ENCODE results near the gene TMEM39A.
A peak's percentile ranks its signal among the peaks of the same experiment; 100 is the strongest.

TMEM39A gene

GRCh38 chr3:119463171-119464169 lies at the start of gene TMEM39A:
TMEM39A (minus strand) TSS chr3:119463615; CDS start chr3:119462074, 1,541 bp downstream.
- peak; percentile 96 to 99 for DNase-seq

- DNase-seq: no peak
Measured at GRCh38 chr3:119510690-119511089, 47.3 kb upstream of the TMEM39A start.

- no peak for DNase-seq
Measured at GRCh38 chr3:119508172-119508845, 44.9 kb upstream of the TMEM39A start.

- no peak for DNase-seq
Measured at GRCh38 chr3:119507404-119507803, 44.0 kb upstream of the TMEM39A start.

GRCh38 chr3:119506631-119507030 lies 43.2 kb upstream of the TMEM39A start:
- DNase-seq: no peak

- DNase-seq: no peak
Measured at GRCh38 chr3:119500901-119501300, 37.5 kb upstream of the TMEM39A start.

GRCh38 chr3:119500265-119500664 lies 36.9 kb upstream of the TMEM39A start:
- no peak for DNase-seq

- DNase-seq: peak; percentile 95 to 98
Measured at GRCh38 chr3:119498186-119499011, 35.0 kb upstream of the TMEM39A start, which contains the start of gene TIMMDC1. TIMMDC1 (plus strand) TSS chr3:119498547; CDS start chr3:119498734, 187 bp downstream.

GRCh38 chr3:119497820-119498185 lies 34.4 kb upstream of the TMEM39A start:
- DNase-seq: peak in 1 of 2 experiments; percentile 4

GRCh38 chr3:119494597-119494996 lies 31.2 kb upstream of the TMEM39A start:
- no peak for DNase-seq

GRCh38 chr3:119492810-119493209 lies 29.4 kb upstream of the TMEM39A start:
- DNase-seq: no peak

- no peak for DNase-seq
Measured at GRCh38 chr3:119492128-119492527, 28.7 kb upstream of the TMEM39A start.

- DNase-seq: no peak
Measured at GRCh38 chr3:119490153-119490552, 26.7 kb upstream of the TMEM39A start.

- DNase-seq: no peak
Measured at GRCh38 chr3:119485563-119485962, 22.1 kb upstream of the TMEM39A start.

- no peak for DNase-seq
Measured at GRCh38 chr3:119483101-119483500, 19.7 kb upstream of the TMEM39A start.

GRCh38 chr3:119481079-119481478 lies 17.7 kb upstream of the TMEM39A start:
- DNase-seq: no peak

- no peak for DNase-seq
Measured at GRCh38 chr3:119470866-119471265, 7.5 kb upstream of the TMEM39A start.

- DNase-seq: peak in 1 of 2 experiments; percentile 25
Measured at GRCh38 chr3:119469418-119470189, 6.2 kb upstream of the TMEM39A start.

- no peak for DNase-seq
Measured at GRCh38 chr3:119468041-119468440, 4.6 kb upstream of the TMEM39A start.

GRCh38 chr3:119457246-119457645 lies 6.2 kb downstream of the TMEM39A start:
- no peak for DNase-seq

- no peak for DNase-seq
Measured at GRCh38 chr3:119456469-119456868, 6.9 kb downstream of the TMEM39A start.

GRCh38 chr3:119453822-119454221 lies 9.6 kb downstream of the TMEM39A start:
- no peak for DNase-seq

Data from NCI-H2081 (cell line).